Activated CD8-positive, alpha-beta memory T cell treated with anti-CD3 and anti-CD28 coated beads for 36 hours (primary cell): ENCODE data around the gene PSIP1. TPM values are rescaled to one million over a fixed set of nuclear protein-coding genes. Genes with fewer than 3 reads are reported as not detected.
"Not testable (repeated sequence)": the region's sequence is repeated elsewhere in the genome, so short reads cannot be mapped to it uniquely, and the experiment has no call there.

Experiments
- CTCF ChIA-PET: fragments of 350-600 bp; sonication (Branson Sonifier 250); formaldehyde crosslinking; loops from one replicate; lab custom pipeline; 2021; ENCODE audit warnings: antibody characterized with exemption; lab: Charles Lee
- POLR2A ChIA-PET: fragments of 350-600 bp; sonication (Branson Sonifier 250); formaldehyde crosslinking; loops from one replicate; lab custom pipeline; 2021; ENCODE audit warnings: antibody characterized with exemption; lab: Charles Lee
- total RNA-seq, 2 experiments: library from RNA; stranded (reverse); gene quantifications; one replicate each; pipeline ENCODE4 v1.2.3, GENCODE V29; 2021

The PSIP1 gene
- total RNA-seq, result 10 to 100 TPM; 81.7 to 84.1 TPM

DNA sequence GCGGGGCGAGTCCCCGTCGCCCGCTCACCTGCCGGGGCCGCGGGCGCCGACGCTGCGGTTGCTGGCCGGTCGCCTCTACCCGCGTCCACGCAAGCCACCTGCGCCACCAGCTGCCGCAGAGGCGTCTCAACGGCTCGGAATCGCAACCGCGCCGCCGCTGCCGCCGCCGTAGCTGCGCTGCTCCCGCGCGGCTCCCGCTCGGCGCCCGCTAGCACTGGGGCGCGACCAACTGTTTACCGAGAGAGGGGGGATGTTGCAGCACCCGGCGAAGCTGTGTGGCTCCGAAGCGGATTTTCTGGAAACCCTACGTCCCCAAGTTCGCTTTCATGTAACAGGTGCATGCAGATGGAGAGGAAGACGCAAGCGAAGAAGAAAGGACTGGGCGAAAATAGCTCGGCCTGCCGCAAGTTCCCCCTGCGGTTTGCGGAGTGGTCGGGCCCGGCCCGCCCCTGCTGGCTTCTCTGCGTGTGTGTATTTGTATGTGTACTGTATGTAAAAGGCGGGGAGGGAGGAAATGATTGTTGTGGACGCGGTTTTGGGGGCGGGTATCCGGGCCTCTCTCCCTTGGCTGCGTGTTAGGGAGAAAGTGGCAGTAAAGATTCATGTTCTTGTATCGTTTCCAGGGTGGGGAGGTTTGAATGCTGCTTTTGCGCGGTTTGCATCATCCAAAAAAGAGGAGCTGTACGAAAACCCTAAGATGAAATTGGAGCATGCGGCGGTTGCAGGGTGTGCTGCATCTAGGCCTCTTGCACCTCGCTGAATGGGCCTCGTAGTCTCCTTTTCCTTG is at the start of gene PSIP1:
TSS of gene PSIP1 (minus strand) at position 182 of the 787 bp plus-strand sequence. CDS start 782 bp downstream, outside the sequence.
- CTCF ChIA-PET, result interaction anchor here (1.3 to 1.5 kb wide), 4 partner anchors 14 to 212 kb away, joined by 3 to 6 read pairs (median 5); partner anchors contain the start of gene SNAPC3
- POLR2A ChIA-PET, result interaction anchor here (0.6 to 3.2 kb wide), 9 partner anchors 11 to 280 kb away, joined by 3 to 28 read pairs (median 4); partner anchors contain the start of genes CCDC171 and SNAPC3

DNA sequence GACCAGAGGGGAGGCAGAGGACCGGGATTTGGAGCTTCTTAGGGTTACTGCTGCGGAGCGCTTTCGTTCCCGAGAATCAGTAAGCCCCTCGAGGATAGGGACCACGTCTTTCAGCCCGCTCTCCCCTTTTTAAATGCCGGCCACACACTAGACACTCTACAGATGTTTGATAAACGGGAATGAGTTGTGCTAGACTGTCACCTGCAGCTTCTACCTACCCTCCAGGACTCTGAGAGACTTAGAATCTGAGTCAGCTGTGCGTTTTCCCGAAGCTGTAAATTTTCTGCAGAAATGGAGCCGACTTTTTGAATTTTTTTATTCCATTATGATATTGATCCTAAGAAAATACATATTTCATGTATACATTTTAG is 42.7 kb upstream of the PSIP1 start:
- CTCF ChIA-PET, result interaction anchor here (1.5 to 1.9 kb wide), 2 partner anchors 12 to 53 kb away, joined by 6 to 8 read pairs; no protein-coding TSS in a partner anchor
- POLR2A ChIA-PET, result interaction anchor here (0.9 to 2.0 kb wide), 3 partner anchors 42 to 254 kb away, joined by 3 to 28 read pairs (median 4); partner anchors contain the start of gene PSIP1

- ChIA-PET CTCF (interaction anchor here (0.7 to 1.9 kb wide), 7 partner anchors 11 to 182 kb away, joined by 3 to 8 read pairs (median 4); partner anchors contain the start of gene SNAPC3), POLR2A (interaction anchor here (0.7 to 2.0 kb wide), 4 partner anchors 42 to 253 kb away, joined by 3 to 28 read pairs (median 8); partner anchors contain the start of gene PSIP1)
Observed at GRCh38 chr9:15552636-15553527, 42.1 kb upstream of the PSIP1 start, which contains the start of gene CCDC171. Gene CCDC171, plus strand, starts transcription at chr9:15553043. Its CDS starts 11,046 bp downstream, at chr9:15564089.

GRCh38 chr9:15549611-15550010 is 38.8 kb upstream of the PSIP1 start:
- POLR2A ChIA-PET, result no interaction called here
- CTCF ChIA-PET, result no interaction called here

DNA sequence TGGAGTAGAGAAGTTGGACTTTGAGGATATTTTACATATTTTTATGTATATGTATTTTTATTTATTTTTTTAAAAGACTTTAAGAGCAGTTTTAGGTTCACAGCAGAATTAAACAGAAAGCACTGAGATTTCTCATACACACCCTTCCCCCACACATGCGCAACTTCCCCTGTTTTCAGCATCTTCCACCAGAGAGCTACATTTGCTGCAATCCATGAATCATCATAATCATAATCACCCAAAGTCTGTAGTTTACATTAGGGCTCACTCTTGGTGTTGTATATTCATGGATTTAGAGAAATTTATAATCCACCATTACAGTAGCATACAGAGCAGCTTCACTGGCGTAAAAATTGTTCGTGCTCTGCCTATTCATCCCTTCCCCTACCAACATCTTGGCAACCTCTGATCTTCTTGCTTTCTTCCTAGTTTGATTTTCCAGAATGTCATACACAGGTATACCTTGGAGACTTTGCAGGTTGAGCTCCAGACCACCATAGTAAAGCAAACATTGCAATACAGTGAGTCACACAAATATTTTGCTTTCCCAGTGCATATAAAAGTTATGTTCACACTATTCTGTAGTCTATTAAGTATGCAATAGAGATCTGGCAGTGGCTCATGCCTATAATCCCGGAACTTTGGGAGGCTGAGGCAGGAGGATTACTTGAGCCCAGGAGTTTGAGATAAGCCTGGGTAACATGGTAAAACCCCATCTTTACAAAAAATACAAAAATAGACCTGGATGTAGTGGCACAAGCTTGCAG is 32.5 kb upstream of the PSIP1 start:
- CTCF ChIA-PET, result interaction anchor here (1.2 kb wide), 1 partner anchor 10 kb away, joined by 4 read pairs; no protein-coding TSS in a partner anchor
- POLR2A ChIA-PET, result no interaction called here

DNA sequence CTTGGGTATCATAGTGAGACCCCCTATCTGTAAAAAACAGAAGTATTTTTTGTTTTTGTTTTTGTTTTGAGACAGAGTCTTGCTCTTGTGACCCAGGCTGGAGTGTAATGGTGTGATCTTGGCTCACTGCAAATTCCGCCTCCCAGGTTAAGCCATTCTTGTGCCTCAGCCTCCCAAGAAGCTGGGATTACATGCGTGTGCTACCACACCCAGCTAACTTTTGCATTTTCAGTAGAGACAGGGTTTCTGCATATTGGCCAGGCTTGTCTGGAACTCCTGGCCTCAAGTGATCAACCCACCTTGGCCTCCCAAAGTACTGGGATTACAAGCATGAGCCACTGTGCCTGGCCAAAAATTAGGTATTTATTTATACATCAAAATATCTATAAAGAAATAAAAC is 31.9 kb upstream of the PSIP1 start:
- CTCF ChIA-PET, result interaction anchor here (1.2 to 2.4 kb wide), 2 partner anchors 9 to 10 kb away, joined by 4 to 6 read pairs; partner anchors contain the start of gene CCDC171
- POLR2A ChIA-PET, result no interaction called here

DNA sequence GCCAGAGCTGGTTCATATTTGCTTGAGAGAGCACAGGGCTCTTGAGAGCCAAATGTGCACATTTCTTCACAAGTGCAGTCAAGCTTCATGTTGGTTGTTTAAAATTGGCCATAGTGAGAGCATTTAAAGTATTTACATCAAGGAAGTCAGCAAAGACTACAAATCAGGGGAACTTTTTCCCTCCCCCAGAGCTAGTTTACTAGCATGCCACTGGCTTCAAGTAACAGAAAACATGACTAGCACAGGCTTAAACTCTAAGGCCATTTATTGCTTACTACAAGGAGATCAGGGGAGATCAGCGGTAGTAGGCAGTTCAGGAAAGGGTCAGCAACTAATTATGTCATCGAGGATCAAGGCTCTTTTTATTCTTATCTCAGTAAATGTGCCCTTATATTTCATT is 31.1 kb upstream of the PSIP1 start:
- ChIA-PET CTCF (interaction anchor here (2.4 kb wide), 1 partner anchor 11 kb away, joined by 6 read pairs; the partner anchor contains the start of gene CCDC171), POLR2A (no interaction called here)

DNA sequence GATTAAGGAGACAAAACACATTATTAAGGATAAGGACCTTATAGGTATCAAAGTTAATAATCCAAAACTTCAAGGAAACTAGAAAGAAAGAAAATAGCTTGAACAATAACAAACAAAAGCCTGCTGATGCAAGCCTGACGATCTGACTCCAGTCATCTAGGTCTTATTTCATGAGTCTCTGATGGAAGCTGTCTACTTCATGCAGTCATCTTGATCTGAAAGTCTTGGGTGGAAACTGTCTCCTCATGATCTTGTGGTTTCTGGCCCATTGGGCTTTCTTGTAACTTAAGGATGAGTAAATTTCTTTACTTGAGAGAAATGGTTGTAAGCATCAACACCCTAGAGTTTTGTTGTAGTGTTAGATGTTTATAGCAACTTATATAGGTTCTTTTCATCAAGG is 20.6 kb upstream of the PSIP1 start:
- CTCF ChIA-PET, result no interaction called here
- POLR2A ChIA-PET, result no interaction called here

DNA sequence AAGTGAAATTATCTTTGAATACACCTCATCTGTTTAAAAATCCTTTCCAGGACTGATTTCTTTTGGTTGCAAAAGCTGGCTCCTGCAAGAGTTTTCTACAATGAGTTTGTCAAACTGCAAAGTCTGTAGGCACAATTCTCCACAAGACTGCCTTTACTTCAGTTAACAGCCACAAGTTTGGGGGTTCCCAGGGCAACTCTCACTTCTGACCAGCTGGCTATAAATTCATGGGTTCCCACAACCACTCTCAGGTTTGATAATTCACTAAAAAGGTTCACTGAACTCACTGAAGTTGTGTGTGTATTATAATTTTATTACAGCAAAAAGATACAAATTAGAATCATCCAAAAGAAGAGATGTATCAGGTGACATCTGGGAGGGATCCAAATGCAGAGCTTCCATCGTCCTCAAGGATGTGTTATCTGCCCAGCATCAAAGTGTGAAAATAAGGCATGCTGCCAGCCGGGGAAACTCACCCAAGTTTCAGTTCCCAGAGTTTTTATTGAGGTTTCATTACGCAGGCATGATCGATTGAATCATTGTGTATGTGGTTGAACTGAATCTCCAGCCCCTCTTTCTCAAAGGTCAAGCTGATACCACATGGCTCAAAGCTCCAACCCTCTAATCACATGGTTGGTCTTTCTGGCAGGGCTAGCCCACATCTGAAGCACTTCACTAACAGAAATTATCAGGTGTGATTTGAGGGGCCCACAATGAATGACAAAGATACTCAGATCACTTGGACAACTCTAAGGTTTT is 19.0 kb upstream of the PSIP1 start:
- ChIA-PET POLR2A (no interaction called here), CTCF (no interaction called here)

- CTCF ChIA-PET, POLR2A ChIA-PET: not testable (repeated sequence)
Observed at GRCh38 chr9:15527035-15527434, 16.3 kb upstream of the PSIP1 start.

DNA sequence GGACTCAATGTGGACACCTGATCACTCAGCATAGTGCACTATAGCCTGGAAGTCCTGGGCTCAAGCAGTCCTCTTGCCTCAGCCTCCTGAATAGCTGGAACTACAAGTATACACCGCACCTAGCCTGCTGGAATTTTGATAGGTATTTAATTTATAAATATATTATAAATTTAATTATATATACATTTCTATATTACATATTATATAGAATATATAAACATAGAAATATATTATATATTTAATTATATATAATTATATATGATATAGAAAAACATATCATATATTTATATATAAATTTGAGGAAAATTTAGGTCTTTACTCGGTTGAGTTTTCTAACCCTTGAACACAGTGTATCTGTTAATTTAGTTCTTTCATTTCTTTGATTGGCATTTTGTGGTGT is 15.2 kb upstream of the PSIP1 start:
- ChIA-PET CTCF (no interaction called here), POLR2A (no interaction called here)

DNA sequence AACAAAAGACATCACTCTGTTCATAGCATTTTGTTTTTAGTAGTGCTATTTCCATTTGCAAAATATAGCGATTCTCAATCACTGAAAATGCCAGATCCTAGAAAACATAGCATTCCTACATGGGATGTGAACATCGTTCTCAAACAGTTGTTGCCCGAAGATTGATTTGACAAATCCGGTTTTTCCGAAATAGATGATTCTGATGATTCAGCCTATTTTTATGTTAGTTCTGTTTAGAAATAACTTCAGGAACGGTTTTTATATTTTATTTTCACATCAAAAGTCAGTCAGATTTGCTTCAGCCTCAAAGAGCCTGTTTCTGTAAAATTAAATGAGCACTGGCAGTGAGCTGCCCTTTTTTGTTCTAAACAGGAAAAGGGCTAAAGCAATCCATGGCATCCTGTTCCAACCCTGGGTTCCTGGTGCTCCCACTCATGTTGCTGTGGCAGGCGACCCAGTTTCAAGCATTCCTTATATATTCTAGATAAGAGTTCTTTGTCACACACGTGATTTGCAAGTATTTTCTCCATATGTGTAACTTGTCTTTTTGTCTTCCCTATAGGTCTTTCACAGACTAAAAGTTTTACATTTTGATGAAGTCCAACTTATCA is 14.2 kb upstream of the PSIP1 start:
- POLR2A ChIA-PET, result no interaction called here
- CTCF ChIA-PET, result no interaction called here

DNA sequence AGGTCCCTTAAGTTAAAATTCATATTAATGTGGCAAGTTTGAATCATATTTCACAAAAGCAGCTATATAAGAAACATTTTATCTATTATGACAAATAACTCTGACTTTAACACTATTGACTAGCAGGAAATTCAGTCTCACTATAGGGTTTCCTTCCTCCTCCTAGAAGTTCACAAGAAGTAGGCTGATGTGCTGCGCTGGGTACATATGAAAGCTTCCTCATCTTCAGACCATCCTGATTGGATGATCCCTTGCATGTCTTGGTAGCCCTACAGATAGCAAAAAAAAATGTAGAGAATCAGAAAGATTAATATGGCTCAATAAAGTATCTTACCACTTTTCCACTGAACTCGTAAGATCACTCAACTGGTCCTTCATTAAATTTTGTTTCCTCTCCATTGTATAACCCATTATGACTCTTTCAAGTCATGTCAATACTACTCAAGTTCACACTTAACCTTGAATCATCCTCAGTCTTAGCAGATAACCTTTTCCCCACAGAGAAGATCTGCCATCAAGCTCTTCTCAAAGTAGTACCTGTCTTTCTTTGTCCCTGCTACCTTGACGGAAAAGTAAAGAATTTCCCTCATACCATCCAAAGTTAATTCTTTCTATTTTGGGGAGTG is 11.5 kb upstream of the PSIP1 start:
- ChIA-PET POLR2A (no interaction called here), CTCF (no interaction called here)

- CTCF ChIA-PET, result no interaction called here
Observed at GRCh38 chr9:15521254-15521653, 10.5 kb upstream of the PSIP1 start.

GRCh38 chr9:15519831-15520230 is 9.1 kb upstream of the PSIP1 start:
- ChIA-PET POLR2A (no interaction called here), CTCF (no interaction called here)

More at GRCh38 chr9:15521254-15521653, 10.5 kb upstream of the PSIP1 start:
- POLR2A ChIA-PET, result no interaction called here

DNA sequence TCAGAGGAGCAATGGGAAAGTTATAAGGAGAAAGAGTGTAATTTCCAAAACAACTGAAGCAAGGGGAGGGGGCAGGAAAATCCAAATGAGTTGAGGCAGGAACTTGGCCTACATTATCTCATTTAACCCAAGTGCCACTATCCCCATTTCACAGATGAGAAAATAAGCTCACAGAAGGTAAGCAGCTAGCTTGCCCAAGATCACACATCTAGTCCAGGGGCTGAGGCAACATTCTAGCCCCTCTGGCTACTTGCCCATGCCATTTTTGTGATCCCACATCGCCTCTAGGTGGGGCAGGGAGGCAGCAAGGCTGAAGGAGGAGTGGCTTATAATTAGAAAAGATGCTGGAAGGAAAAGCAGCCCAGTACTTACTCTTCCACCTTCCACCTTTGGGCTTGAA is 2.6 kb upstream of the PSIP1 start:
- POLR2A ChIA-PET, result no interaction called here
- CTCF ChIA-PET, result interaction anchor here (2.2 kb wide), 1 partner anchor 39 kb away, joined by 5 read pairs; the partner anchor contains the start of gene CCDC171

- CTCF ChIA-PET, result interaction anchor here (2.2 kb wide), 1 partner anchor 40 kb away, joined by 5 read pairs; the partner anchor contains the start of gene CCDC171
- POLR2A ChIA-PET, result interaction anchor here (3.2 kb wide), 1 partner anchor 40 kb away, joined by 28 read pairs; the partner anchor contains the start of gene CCDC171
Observed at GRCh38 chr9:15512889-15513288, 2.1 kb upstream of the PSIP1 start.
